Urinary bladder (tissue), 4 donors: ENCODE results near the gene PGM3. TPM values are rescaled to one million over a fixed set of nuclear protein-coding genes. Genes with fewer than 3 reads are reported as not detected.
A peak's percentile ranks its signal among the peaks of the same experiment; 100 is the strongest.

Experiments
- DNase-seq: peaks from one replicate; pipeline ENCODE4 v3.0.0-alpha.2; 2015; ENCODE audit errors: extremely low spot score
- H3K27ac ChIP-seq: one replicate; pipeline ENCODE4 v1.5.1; 2013; ENCODE audit warnings: low read depth, mild to moderate bottlenecking, moderate library complexity
- H3K36me3 ChIP-seq: one replicate; pipeline ENCODE4 v1.6.1; 2013; ENCODE audit warnings: mild to moderate bottlenecking, moderate library complexity; ENCODE audit not compliant: insufficient read depth
- H3K4me1 ChIP-seq: one replicate; pipeline ENCODE4 v1.6.1; 2013; ENCODE audit warnings: mild to moderate bottlenecking, moderate library complexity; ENCODE audit not compliant: insufficient read depth
- H3K4me3 ChIP-seq: one replicate; pipeline ENCODE4 v1.5.1; 2013; ENCODE audit warnings: low read depth, low read length
- WGBS: extraction: QIAGEN DNeasy Blood & Tissue Kit; methylation state at CpG from one replicate; pipeline ENCODE4 v1.1.7; 2013; 5-methylcytosine and 5-hydroxymethylcytosine counted together
- polyA plus RNA-seq: library from polyadenylated mRNA; stranded (reverse); fragments of 200-250 nt; gene quantifications from one replicate; pipeline ENCODE4 v1.2.3, GENCODE V29; 2013
- total RNA-seq: library from RNA; depleted of rRNA; stranded (reverse); fragments of >200 nt; gene quantifications from one replicate; pipeline ENCODE4 v1.2.3, GENCODE V29; 2014
- donor health status: healthy with polysubstance abuse.
- donor health status: healthy.

PGM3 gene, protein sequence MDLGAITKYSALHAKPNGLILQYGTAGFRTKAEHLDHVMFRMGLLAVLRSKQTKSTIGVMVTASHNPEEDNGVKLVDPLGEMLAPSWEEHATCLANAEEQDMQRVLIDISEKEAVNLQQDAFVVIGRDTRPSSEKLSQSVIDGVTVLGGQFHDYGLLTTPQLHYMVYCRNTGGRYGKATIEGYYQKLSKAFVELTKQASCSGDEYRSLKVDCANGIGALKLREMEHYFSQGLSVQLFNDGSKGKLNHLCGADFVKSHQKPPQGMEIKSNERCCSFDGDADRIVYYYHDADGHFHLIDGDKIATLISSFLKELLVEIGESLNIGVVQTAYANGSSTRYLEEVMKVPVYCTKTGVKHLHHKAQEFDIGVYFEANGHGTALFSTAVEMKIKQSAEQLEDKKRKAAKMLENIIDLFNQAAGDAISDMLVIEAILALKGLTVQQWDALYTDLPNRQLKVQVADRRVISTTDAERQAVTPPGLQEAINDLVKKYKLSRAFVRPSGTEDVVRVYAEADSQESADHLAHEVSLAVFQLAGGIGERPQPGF
- total RNA-seq, result 109 TPM
- polyA plus RNA-seq, result 9.2 TPM

DNA sequence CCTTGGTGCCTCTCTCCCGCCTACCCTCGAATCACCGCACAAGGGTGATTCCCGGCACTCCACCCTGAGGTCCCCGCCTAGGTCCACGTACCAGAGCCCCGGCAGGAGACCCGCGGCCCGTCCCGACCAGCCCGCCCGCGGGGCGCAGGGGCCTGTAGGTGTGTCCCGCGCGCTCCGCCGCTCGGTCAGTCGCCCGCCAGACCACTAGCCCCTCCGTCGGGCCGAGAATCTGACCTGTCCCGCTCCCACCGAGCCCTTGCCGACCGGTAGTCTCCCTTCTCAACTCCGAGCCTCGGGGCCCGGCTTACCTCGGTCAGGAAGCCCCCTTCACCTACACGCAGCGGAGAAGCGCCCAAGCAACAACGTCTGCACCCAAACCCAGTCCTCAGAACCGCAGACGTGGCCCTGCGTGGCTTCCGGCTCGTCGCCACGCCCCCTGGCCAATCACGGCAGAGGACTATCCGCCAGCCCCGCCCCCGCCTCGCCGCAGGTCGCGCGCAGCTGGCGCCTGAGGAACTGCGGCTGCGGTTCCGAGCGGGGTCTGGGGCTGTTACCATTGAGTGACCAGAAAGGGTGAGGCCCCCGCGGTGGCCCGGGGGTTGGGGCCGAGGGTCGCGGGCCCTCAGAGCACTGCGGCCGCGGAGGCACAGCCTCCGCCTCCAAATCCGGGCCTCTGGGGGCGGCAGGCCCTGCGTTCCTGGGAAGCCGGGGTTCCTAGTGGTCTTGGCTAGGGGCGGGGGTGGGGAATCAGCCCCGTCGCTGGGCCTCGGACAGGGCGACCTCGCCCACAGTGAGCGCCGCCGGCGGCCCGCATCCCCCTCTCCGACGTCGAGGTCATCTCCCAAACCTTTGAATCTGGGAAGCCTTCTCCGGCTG, at the start of gene PGM3, which contains the start of gene RWDD2A:
Gene PGM3 (minus strand): TSS at position 395 of the 876 bp plus-strand sequence. CDS start 2,253 bp downstream, outside the sequence.
Gene RWDD2A (plus strand): TSS at position 487 of the 876 bp plus-strand sequence. CDS start 1,095 bp downstream, outside the sequence.
- Histone ChIP-seq H3K4me1 (no peaks in the 10 kb centered on the region), H3K27ac (peak within 1 kb of the TSS; percentile 68), H3K4me3 (peak within 1 kb of the TSS; percentile 74), H3K36me3 (no peaks in the 10 kb centered on the region)
- DNase-seq, result peak; percentile 57
- WGBS, result under 1% methylated on average over 88 of the region's 88 CpGs

DNA sequence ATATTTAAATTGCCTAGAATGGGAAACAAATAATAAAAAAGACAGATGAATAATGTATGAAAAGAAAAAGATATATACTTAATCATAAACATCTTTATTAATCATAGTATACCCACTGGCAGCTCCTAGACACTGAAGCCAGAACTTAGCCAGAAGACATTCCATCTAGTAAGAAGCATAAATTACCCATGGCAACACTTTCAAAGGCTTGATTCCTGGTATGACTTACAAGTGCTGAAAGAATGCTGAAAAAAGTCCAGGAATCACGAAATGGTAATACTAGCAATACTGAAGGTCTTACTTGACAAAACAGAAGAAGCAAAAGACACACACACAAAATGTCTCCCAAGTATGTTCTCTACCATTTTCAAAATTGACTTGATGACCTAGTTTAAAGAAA, 38.1 kb upstream of the PGM3 start:
- Histone ChIP-seq H3K4me1 (no peaks in the 10 kb centered on the region), H3K4me3 (no peak overlapping the region), H3K36me3 (no peaks in the 10 kb centered on the region), H3K27ac (no peak overlapping the region)
- no peak for DNase-seq
- WGBS, result 36% methylated on average over 1 of the region's 1 CpG

DNA sequence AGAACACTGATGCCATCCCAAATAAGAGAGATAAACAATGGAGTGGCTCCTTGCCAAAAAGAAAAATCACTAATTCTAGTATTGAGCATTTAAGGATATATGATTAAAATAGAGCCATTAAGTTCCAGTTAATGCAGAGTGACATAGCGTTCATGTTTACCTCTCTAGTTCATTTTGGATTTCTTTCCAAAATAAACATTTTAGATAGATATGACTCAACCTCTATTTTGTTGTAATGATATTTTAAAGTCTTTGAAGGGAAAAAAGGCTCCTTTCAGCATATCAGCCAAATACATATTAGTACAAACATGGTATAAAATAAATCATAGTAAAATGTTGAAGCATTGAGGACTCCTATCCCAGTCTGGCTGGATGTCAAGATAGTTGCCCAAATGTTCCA, 33.5 kb upstream of the PGM3 start:
- no peak overlapping the region for H3K27ac ChIP-seq
- WGBS, result 38% methylated on average over 1 of the region's 1 CpG
- no peaks in the 10 kb centered on the region for H3K4me1 ChIP-seq
- H3K4me3 ChIP-seq, result no peak overlapping the region
- no peaks in the 10 kb centered on the region for H3K36me3 ChIP-seq
- DNase-seq, result no peak

DNA sequence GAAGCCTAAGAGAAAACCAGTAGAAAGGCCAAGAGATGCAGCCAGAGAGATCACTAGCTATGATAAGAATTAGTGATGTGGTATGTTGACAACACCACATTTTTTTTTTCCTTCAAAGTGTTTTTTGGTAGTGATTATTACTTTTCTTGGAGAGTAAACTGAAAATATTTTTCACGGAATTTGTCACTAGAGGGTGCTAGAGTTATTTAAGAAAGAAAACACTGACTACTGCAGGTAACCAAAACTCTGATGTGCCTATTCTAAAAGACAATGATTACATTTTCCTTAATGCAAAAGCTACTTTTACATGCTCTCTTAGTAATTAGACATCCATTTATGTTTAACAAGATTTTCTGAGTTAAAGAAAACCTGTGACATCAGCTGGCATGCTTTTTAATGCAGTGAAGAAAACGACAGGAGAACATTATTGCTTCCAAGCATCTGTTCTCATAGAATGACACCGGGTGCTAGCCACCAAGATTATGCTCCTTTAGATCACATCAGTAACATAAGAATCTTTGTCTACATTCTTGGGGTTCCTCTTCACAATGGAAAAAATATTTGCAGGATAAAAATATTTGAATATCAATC, 28.9 kb upstream of the PGM3 start:
- Histone ChIP-seq H3K36me3 (no peaks in the 10 kb centered on the region), H3K4me1 (no peaks in the 10 kb centered on the region), H3K27ac (no peak overlapping the region), H3K4me3 (no peak overlapping the region)
- DNase-seq, result no peak
- 24% methylated on average over 3 of the region's 3 CpGs for WGBS

DNA sequence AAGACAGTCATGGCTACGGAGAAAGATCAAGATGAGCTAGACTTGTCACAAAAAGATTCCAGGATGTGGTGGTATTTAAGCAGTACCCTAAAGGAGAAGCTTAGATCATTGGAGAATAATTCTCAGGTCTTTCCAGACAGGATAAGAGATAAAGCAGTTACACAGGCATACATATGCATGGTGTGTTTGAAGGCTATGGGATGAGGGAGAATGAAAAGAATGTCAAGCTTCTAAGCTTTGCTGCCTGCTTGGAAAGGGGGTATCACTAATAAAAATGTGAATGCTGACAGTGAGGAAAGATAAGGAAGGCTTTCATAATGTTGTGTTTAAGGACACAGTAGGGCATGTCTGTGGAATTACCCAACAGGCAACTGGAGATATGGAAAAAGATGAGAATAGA, 28.2 kb upstream of the PGM3 start:
- Histone ChIP-seq H3K4me3 (no peak overlapping the region), H3K27ac (no peak overlapping the region), H3K36me3 (no peaks in the 10 kb centered on the region), H3K4me1 (no peaks in the 10 kb centered on the region)
- DNase-seq, result no peak
- 63% methylated on average over 1 of the region's 1 CpG for WGBS

DNA sequence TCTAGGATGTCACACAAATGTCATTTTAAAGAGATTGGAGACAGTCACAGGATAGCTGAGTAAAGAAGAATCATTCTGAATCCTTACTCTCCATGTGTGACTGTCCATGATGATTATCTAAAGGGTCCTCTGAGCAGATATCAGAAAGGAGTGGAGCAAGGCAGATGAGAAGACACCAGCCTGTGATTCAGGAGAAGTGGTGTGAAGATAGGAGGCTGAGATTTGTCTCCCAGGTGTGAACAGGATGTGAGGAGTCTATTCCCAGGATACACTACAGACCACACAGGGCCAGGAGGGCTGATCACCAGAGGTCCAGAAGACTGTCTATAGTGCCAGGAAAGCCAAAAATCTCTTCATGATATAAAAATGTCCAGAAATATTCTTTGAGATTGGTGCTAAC, 27.1 kb upstream of the PGM3 start:
- Histone ChIP-seq H3K27ac (no peak overlapping the region), H3K4me1 (no peaks in the 10 kb centered on the region), H3K4me3 (no peak overlapping the region), H3K36me3 (no peaks in the 10 kb centered on the region)
- DNase-seq, result no peak

DNA sequence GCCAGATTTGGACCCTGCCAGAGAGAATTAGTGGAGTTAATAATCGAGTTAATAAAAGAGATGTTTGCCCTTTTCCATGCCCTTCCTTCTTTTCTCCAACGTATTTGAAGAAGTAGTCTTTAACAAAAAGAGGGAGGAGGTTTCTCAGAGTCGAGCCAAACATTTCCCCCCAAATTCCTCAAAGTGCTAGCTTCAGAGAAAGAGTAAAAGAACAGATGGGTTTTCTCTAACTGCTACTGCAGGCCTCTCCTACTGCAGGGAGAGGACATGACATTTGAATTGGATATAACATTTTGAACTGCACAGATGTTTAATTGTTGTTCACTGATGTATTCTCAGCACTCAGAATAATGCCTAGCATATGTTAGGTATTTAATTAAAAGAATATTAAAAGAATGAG, 25.6 kb upstream of the PGM3 start:
- DNase-seq, result no peak
- Histone ChIP-seq H3K4me3 (no peak overlapping the region), H3K36me3 (no peaks in the 10 kb centered on the region), H3K27ac (no peak overlapping the region), H3K4me1 (no peaks in the 10 kb centered on the region)
- 40% methylated on average over 3 of the region's 3 CpGs for WGBS

DNA sequence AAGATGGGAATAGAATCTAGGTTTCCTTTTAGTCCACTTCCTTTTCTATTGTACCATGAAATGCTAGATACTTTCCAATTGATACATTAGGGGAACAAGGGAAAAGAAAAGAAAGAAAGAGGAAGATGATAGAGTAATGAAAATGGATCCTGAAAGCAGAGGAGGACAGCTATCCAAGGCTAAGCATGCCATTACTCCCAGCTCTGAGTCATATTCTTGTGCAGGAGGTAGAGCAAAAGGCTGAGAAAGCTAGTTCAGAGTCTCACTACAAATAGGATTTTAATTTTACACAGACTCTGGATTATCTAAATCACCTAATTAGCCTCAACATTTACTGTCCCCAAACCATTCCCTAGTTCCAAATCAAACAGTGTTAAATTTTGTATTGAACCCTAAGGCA, 23.7 kb upstream of the PGM3 start:
- H3K4me3 ChIP-seq, result no peak overlapping the region
- no peak for DNase-seq
- no peaks in the 10 kb centered on the region for H3K4me1 ChIP-seq
- H3K36me3 ChIP-seq, result no peaks in the 10 kb centered on the region
- no peak overlapping the region for H3K27ac ChIP-seq

DNA sequence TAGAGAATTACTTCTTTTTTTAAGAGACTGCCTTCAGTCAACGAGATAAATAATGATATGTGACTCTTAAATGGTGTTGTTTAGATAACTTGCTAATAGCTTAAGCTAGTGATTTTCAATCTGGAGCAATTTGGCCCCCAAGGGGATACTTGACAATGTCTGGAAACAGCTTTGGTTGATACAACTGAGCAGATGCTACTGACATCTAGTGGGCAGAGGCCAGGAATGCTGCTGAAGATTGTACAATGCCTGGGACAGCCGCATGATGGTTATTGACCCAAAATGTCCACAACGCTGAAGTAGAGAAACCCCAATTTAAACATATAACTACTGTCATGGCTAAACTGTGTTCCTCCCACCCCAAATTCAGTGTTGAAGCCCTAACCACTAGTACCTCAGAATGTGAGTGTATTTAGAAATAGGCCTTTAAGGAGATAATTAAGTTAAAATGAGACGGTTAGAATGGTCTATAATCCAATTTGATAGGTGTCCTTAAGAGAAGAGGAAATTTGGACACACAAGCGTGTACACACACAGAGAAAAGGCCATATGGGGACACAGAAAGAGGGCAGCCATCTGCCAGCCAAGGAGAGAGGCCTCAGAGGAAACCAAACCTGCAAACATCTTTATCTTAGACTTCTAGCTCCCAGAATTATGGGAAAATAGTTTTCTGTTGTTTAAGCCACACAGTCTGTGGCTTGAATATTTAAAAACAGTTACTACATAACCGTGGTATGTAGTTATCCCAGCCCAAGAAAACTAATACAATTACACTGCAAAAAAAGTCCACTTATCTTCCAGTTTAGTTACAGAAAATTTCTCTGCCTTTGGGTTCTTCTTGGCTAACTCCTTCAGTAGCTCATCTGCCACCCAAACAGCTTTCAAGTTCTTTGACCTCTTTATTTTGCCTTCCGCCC, 22.3 kb upstream of the PGM3 start:
- DNase-seq, result peak; percentile 36
- H3K27ac ChIP-seq, result no peak overlapping the region
- H3K4me3 ChIP-seq, result no peak overlapping the region

DNA sequence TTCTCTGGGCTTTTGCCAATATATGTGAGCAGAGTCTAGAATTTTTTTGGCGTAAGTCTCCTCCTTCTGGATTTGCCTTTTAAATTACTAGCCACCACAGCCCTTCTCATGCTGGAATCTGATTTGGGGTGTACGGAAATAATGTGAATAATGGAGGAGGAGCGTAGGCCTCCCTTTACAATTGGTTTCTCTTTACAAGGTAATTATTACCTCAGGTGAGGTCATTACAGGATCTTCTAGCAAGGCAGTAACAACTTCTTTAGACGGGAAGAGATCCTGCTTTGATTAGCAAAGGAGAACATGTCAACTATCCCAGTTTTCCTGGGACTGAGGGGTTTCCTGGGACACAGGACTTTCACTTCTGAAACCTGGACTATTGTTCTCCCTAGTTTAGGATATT, 9.0 kb upstream of the PGM3 start:
- 73% methylated on average over 4 of the region's 4 CpGs for WGBS
- Histone ChIP-seq H3K4me1 (no peaks in the 10 kb centered on the region), H3K4me3 (no peak overlapping the region), H3K36me3 (no peaks in the 10 kb centered on the region), H3K27ac (no peak overlapping the region)
- no peak for DNase-seq

More for the DNA sequence above, 22.3 kb upstream of the PGM3 start:
- H3K36me3 ChIP-seq, result no peaks in the 10 kb centered on the region
- H3K4me1 ChIP-seq, result no peaks in the 10 kb centered on the region
- WGBS, result 25% methylated on average over 7 of the region's 7 CpGs

DNA sequence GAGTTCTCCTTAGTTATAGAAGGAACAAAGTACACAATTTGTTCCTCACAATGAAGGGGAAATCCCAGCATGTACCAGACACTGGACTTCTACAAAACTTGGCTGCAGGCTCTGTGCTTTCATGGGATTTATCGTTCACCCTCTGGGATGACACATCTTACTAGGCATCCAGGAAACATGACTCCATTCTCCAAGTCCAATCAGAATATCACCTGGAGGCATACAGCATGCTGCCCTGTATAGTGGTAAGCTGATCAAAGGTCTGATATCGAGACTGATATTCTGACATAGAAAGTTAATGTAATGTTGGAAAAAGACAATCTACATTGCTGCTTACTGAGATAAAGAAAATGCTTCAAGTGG, 6.8 kb upstream of the PGM3 start:
- WGBS, result 62% methylated on average over 2 of the region's 2 CpGs
- no peak for DNase-seq
- H3K36me3 ChIP-seq, result no peaks in the 10 kb centered on the region
- H3K4me3 ChIP-seq, result no peak overlapping the region
- no peak overlapping the region for H3K27ac ChIP-seq
- H3K4me1 ChIP-seq, result no peaks in the 10 kb centered on the region

DNA sequence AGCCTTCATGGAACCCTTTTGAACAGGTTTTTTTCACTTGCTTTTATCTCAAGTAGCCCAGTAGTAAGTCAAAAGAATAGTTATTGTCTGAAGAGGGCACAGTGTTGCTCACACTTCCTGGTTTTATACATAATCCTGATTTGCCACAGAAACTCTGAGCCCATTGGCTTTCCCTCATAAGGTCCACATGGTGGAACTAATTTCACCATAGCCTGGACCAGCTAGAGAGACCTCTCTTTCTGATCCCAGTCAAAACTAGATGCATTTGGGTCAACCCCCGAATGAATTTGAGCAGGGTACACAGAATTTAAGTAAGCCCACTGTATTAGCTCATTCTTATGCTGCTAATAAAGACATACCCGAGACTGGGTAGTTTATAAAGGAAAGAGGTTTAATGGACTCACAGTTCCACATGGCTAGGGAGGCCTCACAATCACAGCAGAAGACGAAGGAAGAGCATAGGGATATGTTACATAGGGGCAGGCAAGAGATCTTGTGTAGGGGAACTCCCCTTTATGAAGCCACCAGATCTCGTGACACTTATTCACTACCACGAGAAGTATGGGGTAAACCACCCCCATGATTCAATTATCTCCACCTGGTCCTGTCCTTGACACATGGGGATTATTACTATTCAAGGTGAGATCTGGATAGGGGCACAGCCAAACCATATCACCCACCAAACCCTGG, 6.3 kb upstream of the PGM3 start:
- DNase-seq, result no peak
- Histone ChIP-seq H3K27ac (no peak overlapping the region), H3K36me3 (no peaks in the 10 kb centered on the region), H3K4me1 (no peaks in the 10 kb centered on the region), H3K4me3 (no peak overlapping the region)
- 90% methylated on average over 5 of the region's 5 CpGs for WGBS
